Measurements from ENCODE around the gene LRBA.
A peak's percentile ranks its signal among the peaks of the same experiment; 100 is the strongest.

The LRBA gene

DNA sequence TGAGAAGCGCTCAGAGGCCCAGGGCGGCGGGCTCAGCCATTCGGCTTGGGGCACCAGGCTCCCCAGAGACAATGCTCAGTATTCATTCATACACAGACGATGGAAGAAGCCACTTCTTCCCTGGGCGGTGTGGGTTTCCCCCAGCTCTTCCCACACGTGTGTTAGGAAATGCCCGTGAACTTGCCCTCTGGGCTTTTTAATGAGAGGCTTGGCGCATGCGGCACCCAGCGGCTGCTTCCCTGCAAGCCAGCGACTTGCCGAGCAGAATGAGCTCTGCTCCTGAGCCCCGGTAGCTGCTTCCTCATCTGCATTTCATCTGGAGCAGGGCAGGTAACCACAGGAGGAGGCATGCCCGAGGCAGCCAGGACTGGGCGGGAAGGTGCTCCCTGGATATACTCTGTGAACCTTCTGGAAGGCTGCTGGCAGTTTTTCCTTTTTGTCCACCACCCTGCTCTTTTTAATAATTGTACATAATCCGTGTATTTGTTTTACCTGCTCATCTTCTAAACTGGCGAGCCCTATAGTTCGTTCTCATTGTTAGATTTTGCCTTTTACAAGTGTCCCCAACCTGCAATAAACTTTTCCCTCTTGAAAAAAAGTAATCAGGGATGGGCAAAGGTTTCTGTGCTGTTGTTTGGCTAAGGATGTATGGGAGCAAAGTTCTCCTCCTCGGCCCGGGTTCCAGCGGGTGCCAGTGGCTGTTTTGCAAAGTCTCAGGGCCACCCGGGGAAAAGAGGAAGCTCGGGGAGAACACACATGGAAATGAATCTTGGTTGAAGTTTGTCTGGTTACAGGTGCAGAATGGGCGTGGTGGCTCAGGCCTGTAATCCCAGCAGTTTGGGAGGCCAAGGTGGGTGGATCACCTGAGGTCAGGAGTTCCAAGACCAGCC lies 758.0 kb downstream of the LRBA start:
- no peak for DNase-seq (ENCODE audit: low read depth in 2 of 3, low spot score in 1 of 3)

DNA sequence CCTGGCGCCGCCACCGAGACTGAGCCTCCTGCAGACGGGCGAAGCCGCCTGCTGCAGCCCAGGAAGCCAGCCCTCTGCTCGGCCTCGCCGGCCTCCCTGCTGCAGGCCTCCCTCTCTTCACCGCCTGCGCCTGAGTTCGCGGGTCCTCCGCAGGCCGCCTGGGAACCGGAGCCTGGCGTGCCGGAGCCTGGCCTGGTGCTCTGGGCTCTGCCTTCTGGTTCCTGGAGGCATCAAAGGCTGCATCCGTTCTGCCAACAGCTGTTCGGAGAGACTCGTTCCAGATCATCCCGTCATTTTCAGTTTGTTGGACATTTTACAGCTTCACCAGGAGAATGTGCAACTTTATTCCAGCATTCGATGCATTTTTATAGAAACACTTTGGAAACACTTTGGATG lies 758.9 kb downstream of the LRBA start:
- DNase-seq (ENCODE audit: low read depth in 2 of 3, low spot score in 1 of 3) = no peak

DNA sequence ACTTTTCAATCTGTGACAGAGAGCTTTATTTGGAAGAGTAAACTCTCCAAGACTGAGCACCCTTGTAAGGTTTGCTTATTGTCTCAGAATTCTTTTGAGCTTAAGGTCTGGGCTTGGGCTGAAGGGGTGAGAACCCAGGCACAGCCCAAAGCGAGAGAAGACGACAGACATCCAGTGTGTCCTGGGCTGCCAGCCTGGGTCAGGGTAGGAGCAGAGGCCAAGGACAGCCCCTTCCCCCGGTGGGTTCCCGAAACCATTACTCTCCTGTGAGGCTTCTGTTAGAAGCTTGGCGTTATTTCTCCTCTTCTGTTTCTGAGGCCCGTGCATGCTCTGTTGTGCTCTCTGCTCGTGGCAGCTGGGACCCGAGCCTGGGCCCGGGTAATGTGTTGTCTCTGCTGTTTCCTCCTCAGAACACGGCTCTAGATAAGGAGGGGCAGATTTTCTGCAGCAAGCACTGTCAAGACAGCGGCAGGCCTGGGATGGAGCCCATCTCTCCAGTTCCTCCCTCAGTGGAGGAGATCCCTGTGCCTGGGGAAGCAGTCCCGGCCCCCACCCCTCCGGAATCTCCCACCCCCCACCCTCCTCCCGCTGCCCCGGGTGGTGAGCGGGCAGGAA lies 759.4 kb downstream of the LRBA start:
- DNase-seq (ENCODE audit: low read depth in 2 of 3, low spot score in 1 of 3) = no peak

DNA sequence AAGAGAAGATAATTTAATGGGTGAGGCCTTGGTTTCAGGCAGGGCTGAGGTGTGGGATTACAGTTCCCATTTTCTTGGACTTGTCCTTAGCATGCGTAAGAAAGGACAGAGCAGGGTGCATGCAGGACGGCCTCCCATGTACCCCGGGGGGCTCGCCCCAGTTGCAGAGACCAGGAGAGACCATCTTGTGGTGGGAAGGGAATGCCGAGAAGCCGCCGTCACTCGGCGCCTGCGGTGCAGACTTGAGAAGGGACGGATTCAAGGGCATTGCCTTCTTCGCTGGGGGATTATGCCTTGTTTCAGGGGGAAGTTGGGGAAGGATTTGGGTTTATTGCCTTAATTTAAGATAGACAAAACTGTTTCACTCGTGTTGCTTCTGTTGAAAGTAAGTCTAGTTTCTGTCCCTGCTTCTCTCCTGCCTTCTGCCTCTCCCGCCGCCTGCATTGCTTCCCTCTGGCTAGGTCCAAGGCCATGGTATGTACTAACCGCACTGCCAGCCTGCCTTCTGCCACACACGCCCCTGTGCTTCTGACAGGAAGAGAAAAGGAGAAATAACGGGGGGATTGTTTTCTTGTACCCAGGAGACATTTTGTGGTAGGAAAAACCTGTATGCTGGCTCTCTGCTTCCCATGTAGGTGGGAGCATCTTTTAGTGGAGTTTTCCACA lies 761.0 kb downstream of the LRBA start:
- no peak for DNase-seq (ENCODE audit: low read depth in 2 of 3, low spot score in 1 of 3)

DNA sequence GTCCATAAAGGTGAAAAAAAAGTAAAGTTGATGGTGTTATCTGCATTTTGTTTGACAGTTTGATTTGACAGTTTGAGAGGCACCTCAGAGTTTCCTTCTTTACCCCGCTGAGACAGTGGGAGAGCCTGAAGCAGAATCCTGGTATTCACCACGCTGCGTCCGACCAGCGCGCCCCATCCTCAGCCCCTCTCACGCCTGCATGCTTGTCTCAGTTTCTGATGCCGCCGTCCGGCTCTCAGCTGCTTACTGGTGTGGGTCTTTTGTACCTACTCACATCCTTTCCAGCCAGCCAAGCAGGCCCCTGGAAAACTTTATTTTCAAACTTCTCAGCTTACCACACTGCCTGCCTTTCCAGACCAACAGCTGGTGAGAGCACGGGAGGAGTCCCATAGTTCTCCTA lies 761.7 kb downstream of the LRBA start:
- no peak for DNase-seq (ENCODE audit: low read depth in 2 of 3, low spot score in 1 of 3)

DNA sequence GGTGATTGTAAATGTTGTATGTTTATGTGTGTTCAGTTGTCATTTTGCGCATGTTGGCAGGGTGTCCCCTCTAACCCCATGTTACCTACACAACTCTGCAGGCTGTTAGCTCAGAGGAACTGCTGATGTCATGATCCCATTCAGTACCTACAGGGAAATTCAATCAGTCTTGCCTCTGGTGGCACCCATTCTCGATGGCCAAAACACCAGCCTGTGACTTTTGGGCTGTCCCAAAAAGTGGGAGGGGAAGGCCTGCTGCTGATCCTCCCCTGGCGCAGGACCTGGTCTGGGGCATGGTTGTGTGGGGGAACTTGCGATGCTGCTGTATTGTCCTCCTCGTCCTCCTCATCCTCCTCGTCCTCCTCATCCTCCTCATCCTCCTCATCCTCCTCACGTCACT lies 762.3 kb downstream of the LRBA start:
- no peak for DNase-seq (ENCODE audit: low read depth in 2 of 3, low spot score in 1 of 3)

DNA sequence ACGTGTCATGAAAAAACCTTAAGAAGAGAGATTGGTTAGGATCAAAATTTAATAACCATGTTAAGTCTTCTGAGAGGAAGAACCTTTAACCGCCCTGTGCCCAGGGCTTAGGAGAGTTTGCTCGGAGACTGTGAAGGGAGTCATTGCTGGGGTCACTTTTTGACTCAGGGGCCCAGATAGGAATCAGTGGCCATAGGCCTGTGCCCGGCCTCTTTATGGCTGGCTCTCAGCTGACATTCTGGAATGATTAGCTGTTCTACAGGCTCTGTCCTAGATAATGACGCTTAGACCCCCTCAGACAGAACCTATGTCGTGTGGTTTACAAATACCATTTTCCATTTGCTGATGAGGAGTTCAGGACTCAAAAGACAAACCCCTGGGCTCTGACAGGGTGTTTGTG lies 762.8 kb downstream of the LRBA start:
- no peak for DNase-seq (ENCODE audit: low read depth in 2 of 3, low spot score in 1 of 3)

DNA sequence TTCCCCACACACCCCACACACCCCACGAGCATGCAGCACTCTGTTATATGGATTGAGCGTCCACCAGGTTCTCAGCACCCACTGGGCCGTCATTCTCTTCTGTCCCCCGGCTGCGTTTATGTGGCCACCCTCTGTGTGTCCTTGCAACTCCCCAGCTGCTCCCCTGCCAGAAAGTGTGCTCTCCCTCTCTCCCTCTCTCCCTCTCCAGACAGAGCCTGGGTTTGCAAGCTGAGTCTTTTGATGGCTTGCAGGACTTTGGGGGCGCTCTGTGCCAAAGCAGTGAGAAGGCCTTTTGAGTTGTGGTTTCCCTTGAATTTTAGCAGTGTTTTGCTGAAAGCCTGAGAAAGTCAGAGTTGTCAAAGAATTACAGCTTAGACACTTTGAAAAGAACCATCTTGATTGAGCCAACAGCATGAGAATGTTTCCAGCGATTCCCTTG lies 763.3 kb downstream of the LRBA start:
- no peak for DNase-seq (ENCODE audit: low read depth in 2 of 3, low spot score in 1 of 3)

DNA sequence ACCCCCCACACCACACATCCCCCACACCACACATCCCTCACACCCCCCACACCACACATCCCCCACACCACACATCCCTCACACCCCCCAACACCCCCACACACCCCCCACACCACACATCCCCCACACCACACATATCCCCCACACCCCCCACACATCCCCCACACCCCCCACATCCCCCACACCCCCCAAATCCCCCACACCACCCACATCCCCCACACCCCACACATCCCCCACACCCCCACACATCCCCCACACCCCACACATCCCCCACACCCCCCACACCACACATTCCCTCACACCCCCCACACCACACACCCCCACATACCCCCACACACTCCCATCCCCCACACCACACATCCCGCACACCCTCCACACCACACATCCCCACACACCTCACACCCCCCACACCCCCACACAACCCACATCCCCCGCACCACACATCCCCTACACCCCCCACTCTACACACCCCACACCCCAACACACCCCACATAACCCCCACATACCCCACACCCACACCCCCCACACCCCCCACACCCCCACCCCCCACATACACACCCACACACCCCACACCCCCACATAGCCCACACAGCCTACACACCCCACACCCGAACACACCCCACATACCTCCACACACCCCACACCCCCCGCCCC lies 764.0 kb downstream of the LRBA start:
- DNase-seq (ENCODE audit: low read depth in 2 of 3, low spot score in 1 of 3) = no peak

DNA sequence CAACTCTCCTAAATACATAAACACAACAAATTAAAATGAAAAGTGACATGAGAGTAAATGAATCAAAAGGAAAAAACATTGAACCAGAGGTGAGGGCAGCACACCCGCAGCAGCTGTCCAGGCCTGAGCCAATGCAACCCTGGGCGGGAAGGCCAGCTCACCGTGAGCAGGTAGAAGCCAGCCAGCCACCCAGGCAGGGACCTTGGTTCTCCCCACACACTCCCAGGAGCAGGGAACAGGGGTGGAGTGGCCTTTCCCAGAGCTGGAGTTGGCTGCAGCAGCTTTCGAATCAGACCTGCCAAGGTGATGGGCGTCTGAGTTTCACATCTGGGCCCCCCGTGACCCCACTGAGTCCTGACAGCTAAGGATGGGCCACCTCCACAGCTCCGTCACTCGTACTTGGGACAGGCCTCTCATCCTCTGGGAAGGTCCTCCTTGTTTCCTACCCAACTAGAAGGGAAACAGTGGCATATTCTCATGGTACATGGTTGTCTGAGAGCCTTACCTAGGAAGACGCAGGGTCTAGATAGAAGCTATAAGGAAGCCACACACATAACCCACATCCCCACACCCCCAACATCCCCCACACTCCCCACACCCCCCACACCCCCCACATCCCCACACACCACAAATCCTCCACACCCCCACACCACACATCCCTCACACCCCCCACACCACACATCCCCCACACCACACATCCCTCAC lies 764.6 kb downstream of the LRBA start:
- DNase-seq (ENCODE audit: low read depth in 2 of 3, low spot score in 1 of 3) = no peak

DNA sequence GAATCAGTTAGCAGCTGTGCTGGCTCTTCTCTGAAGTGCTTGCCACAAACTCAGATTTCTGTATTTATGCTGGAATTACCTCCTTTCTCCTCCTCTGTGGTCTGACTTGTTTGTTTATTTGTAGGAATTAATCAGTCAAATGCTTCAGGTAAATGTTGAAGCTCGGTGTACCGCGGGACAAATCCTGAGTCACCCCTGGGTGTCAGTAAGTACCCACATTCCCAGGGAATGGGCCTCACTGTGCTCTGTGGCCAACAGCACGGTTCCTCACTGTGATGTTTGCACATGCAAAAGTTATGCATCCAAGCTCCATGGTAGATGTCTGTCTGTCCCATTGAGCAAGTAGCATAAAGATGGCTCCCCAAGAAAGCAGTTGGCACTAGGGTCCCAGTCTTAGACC lies 766.9 kb downstream of the LRBA start:
- no peak for DNase-seq (ENCODE audit: low read depth in 2 of 3, low spot score in 1 of 3)

DNA sequence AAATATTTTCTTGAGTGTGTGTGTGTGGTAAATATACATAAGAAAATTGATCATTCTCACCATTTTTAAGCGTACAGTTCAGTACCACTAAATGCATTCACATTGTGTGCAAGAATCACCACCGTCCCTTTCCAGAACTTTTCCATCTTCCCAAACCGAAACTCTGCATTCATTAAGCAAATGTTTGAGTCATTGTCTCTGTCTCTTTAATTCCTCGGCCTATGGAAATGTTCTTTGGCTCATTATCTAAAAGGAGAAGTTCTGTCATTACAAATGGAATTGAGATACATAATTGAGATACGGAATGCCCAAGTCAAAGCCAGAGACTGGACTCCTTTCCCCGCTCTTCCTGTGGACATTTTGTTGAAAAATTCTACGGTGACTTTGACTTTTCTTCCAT lies 767.9 kb downstream of the LRBA start:
- no peak for DNase-seq (ENCODE audit: low read depth in 2 of 3, low spot score in 1 of 3)

DNA sequence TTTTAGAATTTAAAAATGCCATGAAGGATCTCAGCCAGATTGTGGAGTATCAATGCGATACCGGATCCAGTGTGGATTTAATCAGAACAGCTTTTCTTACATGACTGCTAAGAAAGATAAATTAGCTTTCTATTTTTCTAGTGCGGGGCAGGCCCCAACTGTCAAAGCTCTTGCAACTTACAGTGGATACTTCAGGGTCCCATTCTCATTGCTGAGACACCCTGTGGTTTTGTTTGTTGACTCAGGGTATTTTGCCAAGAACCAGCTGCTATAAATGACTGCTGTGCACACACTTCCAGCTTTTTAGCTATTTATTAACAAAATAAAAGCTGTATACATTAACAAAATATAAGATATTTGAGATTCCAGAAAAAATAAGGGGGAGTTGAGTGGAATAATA lies 770.5 kb downstream of the LRBA start:
- no peak for DNase-seq (ENCODE audit: low read depth in 2 of 3, low spot score in 1 of 3)

DNA sequence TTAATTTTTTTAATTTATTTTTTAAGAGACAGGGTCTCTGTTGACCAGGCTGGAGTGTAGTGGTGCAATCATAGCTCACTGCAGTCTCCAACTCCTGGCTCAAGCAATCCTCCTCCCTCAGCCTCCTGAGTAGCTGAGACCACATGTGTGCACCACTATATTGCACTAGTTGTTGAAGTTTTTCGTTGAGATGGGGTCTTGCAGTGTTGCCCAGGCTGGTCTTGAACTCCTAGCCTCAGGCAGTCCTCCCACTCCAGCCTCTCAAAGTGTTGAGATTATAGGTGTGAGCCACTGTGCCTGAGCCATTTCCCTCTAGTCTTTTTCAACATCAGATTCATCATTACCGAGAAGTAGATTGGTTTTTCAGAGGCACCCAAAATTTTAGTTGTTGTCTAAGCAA lies 771.2 kb downstream of the LRBA start:
- no peak for DNase-seq (ENCODE audit: low read depth in 2 of 3, low spot score in 1 of 3)

DNA sequence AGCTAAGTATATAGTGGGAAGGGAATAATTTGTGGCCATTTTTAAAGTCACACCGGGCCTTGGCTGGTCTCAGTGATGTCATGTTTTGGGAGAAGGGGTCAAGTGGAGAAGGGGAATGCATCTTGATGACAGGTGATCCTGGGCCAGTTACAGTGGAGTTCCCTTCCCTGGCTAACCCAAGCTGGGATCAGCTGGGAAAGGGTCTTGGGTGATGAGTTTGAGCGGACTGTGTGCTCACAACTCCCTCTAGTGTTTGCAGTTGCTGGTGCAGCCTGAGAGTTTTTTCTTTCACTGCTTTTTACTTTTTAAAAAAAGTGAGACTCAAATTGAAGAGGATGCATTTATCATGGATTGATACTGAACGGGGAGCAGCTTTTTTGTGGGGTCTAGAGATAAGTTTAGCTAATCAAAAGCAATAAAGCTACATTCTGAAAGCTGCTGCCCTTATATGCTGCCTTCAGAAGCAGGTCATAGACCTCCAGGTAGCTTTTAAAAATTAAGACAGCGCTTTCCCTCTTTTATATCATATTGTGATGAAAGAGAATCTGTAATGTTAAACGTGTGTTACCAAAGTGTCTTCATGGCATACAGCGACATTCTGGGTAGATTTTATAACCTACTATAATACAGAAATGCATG lies 772.1 kb downstream of the LRBA start:
- peak in 1 of 3 donors; percentile 27 for DNase-seq (ENCODE audit: low read depth in 2 of 3, low spot score in 1 of 3)

DNA sequence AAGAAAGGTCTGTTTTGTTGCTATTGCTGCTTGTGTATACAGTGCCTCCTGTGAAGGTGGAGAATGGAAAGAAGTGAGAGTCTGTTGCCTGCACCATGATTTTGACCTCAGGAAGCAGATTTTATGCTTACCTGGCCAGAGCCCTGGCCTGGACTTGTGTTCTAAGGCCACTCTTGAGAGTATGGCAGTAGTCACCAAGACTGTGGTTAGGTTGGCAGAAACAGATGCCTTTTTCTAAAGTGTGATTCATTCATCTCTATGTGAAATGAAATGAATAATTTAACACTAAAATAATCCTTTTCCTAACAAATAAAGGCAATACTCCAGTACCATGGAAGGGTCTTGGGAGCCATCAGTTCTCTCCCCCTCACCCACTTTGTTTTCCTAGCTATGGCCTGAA lies 775.1 kb downstream of the LRBA start:
- no peak for DNase-seq (ENCODE audit: low read depth in 2 of 3, low spot score in 1 of 3)

DNA sequence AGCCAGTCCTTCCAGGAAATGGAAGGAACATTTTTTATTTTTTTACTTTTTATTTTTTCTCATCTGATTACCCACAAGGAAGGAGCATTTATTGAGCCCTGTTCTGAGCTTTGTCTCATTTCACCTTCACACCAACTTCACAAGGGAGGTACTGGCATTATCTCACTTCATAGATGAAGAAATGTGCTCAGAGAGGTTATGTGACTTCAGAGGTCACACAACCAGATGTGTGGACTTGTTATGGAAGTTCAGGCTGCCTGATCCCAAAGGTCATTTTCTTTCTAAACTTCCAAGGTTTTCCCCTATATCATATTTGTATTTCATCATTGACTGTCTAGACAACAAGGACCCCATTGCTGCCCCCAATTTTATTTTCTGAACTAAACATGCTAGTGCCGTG lies 776.5 kb downstream of the LRBA start:
- DNase-seq (ENCODE audit: low read depth in 2 of 3, low spot score in 1 of 3) = no peak

DNA sequence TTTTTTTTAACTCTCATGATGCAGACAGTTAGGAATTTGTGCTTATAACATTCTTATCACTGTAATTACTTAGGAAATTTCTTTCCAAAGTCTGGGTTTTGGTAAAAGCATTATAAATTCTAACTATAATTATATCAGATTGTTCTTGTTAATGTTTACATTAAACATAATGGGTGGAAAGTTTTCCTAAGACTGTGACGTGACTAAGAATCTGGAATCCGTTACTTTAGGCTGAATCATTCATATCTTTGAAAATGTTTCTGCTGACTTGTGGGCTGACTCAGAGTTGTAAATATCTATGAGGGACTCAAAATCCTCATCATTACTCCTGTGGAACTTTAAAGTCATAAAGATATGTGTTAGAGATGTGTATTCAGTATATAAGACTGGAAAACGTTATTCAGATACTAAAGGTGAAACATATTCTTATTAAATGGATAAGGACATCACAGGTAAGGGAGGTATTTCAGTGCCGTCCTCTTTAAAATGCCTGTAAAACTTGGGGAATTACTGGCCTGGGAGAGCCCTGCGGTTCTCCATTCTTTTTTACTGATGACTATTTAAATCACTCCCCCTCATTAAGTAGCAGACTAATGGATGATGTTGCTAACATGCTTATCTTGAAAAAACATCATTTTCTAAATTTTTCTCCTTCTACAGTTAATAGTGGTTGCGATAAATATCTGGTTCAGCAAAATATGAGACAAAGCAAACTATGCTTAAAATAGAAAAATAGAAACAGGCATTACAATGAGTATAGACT lies 777.8 kb downstream of the LRBA start:
- DNase-seq (ENCODE audit: low read depth in 2 of 3, low spot score in 1 of 3) = no peak

DNA sequence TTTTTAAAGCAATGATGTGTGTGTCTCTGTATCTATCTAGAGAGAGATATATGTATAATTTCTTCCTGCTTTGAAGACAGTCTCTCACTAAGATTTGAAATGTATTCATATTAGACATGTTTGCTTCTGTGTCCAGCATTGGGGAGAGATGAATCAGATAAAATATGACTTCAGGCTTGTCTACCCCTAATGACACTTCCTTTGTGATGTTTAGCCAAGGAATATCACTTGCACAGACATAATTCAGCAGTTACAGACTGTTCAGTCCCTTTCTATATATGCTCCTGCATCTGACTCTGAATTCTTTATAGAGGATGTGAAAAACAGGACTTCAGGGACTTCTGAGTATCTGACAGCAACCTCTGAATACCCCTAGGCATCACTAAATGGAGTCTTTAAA lies 778.5 kb downstream of the LRBA start:
- no peak for DNase-seq (ENCODE audit: low read depth in 2 of 3, low spot score in 1 of 3)

DNA sequence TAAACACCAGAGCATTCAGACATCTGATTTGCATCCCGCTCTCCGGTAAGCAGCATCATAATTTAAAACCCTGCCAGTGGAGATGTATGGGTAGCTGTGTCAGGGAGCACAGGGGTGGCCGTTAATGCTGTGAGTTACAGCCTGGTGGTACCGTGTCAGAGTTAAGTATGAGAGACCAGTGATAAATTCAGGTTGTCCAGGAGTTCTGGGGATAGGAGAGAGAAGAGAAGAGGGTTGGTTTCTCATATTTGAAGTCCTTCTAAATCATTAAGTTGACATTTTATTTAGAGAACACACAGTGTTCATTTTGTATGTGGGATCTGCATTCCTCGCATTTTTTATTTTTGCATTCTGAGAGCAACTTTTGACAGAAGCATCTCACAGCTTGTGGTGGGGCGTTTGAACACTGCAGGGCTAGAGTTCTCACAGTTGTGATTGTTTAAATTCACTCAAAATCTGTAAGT lies 779.2 kb downstream of the LRBA start:
- no peak for DNase-seq (ENCODE audit: low read depth in 2 of 3, low spot score in 1 of 3)
